Measurements from ENCODE around the gene TRDMT1.

DNA sequence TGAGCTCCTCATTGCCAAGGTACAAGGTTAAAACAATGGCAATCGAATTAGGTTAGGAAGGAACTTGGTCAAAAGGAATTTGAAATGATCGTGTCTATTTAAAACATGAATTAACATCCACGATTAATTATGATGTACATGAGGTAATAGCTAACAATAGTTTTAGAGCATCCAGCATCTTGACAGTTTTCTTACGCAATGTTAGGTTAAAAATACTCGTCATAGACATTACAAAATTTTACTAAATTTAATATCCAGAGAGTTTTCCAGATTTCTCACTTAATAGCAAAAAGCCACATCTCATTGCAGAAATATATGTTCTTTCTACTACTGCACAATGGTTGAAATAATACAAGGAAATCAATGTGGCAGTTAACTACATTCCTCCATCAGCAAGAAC is 94.5 kb downstream of the TRDMT1 start:
- TF ChIP-seq, protein P1, sequence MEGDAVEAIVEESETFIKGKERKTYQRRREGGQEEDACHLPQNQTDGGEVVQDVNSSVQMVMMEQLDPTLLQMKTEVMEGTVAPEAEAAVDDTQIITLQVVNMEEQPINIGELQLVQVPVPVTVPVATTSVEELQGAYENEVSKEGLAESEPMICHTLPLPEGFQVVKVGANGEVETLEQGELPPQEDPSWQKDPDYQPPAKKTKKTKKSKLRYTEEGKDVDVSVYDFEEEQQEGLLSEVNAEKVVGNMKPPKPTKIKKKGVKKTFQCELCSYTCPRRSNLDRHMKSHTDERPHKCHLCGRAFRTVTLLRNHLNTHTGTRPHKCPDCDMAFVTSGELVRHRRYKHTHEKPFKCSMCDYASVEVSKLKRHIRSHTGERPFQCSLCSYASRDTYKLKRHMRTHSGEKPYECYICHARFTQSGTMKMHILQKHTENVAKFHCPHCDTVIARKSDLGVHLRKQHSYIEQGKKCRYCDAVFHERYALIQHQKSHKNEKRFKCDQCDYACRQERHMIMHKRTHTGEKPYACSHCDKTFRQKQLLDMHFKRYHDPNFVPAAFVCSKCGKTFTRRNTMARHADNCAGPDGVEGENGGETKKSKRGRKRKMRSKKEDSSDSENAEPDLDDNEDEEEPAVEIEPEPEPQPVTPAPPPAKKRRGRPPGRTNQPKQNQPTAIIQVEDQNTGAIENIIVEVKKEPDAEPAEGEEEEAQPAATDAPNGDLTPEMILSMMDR (IDR thresholded peaks at IDR 0.05), result no peak
- TF ChIP-seq POLR2A (IDR thresholded peaks at IDR 0.05), result no peak
